HG02763 (cell line): ENCODE data around the gene MOGAT3.

Experiments
- ATAC-seq: cut with Tn5 transposase; IDR thresholded peaks from one replicate; pipeline ENCODE4 v1.9.1; 2021; ENCODE audit warnings: mild to moderate bottlenecking, moderate library complexity; ENCODE audit not compliant: unreplicated experiment

MOGAT3 gene

DNA sequence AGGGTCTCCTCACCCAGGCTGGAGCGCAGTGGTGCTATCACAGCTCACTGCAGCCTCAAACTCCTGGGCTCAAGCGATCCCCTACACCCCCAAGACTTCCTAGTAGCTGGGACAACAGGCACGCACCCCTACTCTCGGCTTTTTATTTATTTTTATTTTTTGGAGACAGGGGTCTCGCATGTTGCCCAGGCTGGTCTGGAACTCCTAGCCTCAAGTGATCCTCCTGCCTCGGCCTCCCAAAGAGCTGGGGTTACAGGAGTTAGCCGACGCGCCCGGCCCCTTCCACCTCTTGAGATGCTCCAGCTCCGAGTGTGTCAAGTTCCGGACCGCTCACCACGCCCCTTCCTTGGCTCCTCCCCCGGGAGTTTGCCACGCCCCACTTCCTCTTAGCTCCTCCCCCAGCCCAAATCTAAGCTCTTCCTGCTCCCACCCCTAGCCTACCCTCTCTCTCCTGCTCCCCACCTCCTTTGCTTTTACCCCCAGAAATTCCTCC, 27.0 kb downstream of the MOGAT3 start:
- ATAC-seq = no peak

DNA sequence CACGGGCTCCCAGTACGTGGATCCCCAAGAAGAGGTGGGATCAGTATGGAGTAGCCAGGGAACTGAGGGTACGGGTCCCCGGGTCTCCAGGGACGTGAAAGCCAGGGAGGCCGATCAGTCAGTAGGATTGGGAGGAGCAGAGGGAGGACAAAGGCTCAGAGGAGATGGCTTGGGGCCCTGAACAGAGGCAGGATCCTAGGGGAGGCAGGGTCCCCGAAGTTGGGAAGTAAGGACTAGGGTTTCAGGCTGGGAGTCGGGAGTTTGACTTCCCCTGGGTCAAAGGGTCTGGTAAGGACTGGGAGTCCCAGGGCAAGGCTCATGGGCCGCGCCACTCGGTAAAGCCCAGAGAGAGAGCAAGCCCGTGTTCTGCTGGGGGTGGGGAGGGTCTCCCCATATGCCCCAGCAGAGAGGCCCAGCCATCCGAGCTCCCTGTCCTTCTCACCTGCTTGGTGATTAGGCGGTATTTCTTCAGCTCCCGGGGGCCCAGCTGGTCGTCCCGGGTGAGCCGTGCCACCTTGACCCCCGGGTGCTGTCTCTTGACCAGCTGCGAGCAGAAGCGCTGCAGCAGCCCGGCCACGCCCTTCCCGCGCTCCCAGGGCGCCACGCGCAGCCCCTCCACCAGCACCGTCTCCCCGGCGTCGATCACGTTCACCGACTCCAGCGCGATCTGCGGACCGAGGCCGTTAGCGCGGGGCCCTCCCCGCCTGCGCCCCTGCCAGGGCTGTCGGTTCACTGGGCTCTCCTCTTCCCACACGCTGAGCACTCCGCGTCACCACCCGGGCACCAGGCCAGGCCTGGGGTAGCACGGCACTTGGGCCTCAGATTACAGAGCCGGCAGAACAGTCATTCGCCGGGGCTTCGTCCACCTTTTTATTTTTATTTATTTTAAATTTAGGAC, 27.7 kb downstream of the MOGAT3 start:
- ATAC-seq = no peak

DNA sequence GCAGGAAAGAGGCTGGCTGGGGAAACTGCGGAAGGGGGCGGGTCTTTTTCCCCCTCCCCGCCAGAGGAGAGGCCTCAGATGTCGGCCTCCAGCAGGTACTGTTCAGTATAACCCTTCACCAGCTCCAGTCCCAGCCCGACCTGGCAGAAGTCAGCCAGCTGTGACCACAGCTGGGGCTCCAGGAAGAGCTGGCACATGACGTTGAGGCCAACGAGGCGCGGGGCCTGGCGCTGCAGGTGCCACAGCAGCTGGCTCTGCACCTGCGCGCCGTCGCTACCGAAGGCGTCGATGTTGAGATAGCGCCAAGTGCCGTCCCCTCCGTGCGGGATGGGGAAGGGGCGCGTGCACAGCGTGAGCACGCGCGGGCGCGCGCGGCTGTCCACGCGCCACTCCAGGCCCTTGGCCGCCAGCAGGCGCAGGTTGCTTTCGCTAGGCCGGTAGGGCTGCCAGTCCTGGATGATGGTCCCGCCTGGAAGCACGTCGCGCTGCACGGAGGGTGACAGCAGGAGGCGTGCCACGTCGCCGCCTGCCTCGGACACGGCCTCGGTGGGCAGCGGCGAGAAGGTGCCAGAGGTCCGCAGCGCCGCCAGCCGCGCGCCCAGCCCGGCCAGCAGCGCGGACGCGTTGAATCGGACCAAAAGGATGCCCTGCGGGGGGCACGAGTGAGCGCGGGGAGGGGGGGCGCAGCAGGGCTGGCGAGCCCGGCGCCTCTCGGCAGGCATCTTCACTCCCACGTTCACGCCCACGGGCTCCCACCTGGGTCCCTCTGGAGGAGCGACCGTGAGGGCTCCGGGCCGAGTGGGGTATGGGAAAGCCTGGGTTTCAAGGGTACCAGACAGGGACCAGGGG, 28.6 kb downstream of the MOGAT3 start:
- no peak for ATAC-seq

DNA sequence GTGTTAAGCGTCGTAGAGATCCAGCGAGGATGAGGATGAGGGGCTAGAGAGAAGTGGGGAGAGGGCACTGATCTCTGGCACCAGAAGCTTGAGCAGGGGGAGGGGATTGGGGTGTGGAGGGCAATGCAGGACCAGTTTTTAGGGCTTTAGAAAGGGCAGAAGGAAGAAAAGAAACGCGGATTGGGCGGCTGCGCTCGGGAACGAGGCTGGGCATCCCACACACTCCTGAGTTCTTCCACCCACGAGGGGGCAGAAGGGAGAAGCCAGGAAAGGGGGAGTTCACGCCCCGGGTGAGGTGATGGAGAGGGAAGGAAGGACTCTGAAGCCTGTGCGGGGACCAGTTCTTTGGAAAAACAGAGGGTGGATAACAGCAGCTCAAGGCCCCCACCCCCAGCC, 29.4 kb downstream of the MOGAT3 start:
- ATAC-seq = no peak

DNA sequence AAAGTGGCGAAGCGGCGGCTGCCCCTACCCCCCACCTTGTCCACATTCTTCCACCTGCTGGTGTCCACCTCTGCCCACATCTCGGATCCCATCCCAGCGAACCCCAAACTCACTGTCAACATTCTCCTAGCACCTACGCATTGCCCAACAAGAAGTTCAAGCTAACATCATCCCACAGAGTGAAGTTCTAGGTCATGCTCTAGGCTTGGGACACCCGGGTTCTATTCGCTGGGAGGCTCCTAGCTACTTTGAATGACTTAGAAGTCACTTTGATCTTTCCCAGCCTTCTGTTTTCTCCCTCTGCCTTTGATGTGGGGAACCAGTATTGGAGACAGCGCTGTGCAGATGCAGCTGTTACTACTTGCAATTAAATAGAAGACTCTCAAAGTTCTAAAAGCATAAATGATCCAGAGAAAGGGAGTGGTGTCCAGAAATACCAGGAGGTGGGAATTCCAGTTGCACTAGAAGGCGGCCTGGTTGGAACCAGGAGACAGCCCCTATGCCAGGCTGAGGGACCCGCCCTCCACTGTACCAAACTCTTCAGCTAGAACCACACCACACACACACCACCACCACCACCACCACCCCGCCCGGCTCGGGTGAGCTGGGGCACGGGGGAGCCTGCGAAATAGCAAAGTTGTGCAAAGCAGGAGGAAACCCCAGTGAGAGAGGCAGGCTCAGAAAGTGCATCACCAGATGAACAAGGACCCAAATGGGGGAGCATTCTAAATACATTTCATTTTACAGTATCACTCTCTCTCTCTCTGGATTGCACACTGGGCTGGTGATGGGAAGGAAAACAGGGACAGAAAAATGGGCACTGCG, 30.0 kb downstream of the MOGAT3 start:
- no peak for ATAC-seq

DNA sequence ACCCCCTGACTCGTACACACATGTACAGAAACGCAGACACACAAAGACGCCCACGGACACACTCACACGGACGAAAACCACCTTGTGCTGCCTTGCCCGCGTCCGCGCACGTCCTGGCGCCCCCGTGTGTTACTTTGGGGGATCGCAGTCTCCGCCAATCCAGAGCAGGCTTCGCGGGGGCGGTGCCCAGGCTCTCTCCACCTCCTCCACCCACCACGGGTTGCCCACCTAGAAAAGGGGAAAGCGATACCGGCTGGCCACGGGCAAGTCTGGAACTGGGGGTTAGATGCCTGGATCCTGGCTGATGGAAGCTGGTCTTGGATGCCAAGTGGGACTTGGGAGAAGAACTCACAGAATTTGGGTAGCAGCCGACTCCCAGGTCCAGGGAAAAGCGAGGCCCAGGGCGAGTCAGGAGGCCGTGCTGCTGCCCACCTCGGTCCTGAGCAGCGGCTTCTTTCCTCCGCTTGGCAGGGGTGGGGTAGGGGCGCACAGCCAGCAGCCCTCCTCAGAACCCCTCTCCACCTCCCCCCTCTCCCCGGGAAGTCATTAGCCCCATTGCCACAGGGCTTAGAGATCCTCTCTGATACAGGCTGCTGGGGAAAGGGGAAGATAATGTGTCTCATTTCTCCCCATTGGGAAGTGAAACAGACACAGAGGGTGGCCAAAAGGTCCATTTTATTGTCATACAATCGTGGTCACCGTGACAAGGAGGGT, 30.8 kb downstream of the MOGAT3 start:
- ATAC-seq = no peak

DNA sequence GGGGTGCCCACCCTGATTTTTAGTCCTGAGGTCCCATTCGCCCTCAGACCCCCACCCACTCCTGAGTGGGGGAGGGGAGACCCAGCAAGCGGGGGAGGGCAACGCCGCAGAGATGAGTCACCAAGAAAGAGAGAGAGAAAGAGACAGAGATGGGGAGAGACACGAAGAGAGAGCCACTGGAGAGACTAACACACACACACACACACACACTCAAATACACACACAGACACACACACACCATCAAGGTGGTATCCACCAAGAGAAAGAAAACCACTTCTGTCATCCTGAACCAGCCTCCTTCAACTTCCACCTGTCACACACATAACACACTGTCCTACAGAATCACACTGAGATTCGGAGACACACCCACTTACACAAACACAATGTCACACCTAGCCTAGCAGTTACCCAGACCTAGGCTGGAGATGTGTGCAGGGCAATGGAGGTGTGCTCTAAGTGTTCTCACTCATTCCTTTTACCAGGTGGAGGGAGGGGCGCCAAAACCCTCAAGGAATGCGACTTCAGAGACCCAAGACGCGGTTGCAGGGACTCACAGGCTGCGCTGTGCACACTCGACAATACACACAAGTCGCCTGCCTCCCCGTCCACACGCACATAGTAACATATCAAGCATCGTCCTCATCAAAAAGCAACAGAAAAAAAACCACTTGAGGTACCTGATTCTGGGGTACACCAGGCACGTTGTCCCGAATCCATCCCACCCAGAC, 31.6 kb downstream of the MOGAT3 start:
- ATAC-seq = no peak

DNA sequence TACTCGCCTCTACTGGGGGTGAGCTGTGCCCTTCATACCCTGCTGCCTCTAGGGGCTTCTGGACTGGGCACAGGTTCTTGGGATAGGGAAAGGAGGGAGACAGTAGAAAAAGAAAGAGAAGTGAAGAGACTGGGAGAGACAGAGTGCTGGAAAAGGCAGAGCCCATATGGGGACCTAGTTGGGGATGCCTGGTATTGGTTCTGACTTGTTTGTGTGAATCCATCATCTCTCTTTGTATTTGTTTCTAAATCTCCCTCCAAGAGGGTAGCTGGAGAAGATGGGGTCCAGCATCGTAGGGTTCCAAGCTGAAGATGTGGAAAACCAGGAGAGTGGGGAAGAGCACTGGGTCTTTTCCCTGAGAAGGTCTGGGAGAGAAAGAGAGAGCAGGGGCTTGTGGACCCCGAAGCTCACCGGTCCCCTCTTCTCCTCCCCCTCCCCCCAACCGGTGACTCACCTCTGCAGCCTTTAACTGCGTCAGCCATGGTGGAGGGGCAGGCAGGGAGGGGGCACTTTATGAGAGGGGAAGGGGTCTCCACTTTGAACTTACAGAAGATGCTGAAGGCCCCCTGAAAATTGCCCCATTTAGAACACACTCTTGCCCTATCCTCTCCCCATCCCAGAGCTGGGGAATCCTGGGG, 32.3 kb downstream of the MOGAT3 start:
- no peak for ATAC-seq

DNA sequence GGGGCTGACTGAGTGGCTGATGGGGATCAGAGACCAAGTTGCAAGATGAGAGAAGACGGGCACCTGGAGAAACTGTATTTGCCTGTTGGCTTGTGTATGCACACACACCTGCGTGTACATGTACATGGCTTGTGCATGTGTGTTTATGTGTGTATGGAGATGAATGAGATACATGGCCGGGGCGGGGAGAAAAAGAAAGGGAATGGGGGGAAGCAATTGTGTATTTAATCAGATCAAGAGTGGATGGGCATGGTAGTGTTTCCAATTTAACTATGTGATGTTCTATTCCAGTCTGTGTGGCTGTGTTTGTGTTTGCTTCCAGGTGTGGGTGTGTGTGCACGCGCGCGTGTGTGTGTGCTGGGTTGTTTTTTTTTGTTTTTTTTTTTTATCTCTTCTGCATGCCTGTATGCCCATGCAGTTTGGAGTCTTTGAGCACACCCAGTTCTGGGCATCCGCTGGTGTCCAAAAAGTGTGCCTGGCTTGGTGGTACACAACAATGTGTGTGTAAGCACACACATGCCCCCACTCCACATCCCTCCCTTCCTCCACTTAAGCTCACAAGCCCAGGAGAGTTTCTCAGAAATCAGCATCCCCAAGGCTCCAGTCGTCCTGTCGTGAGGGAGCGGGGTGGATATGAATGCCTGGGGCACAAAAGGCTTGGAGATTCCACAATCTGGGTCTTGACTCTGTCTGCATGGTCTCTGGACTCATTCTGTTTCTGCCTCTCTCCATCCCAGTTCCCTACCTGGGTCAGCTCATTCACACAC, 33.0 kb downstream of the MOGAT3 start:
- ATAC-seq = no peak

DNA sequence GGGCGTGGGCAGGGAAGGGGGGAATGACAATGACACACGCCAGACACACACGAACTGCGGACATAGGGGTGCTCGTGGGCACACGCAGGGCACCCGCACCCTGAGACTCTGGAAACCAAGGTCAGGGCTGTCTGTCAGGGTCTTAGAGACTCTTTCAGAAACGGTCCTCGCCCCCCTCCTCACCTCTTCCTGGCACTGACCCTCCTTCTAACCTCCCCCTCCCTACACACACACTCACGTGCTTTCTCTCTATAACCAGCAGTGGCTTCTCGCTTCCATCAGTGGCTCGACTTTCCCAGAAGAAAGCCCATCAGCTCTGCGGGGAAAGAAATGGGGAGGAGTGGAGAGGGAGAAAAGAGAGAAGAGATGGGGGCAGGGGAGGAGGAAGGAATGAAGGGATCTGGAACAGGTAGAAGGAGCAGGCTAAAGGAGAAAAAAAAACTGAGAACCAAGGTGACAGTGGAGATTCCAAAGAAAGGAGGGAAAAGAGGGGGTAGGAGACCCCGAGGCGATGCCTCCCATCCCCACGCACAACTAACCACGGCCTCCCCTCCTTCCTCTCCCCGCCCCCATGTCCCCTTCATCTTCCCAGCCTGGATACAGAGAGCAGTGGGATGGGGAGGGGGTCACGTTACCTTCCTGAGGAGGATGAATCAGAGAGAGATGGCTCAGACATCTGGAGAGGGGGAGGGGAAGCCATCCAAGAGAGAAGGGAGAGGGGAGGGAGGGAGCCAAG, 33.8 kb downstream of the MOGAT3 start:
- no peak for ATAC-seq

DNA sequence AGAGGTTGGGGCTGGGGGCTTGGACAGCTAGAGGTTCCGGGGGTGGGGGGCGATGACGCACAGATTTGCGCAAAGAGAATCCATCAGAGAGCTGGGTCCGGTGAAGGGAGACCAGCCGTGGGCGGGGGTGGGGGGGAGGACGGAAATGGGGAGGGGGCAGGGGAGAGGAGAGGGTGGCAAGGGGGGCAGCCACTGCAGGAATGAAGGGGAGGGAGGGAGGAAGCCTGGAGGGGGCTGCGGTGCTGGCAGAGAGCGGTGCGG, 34.3 kb downstream of the MOGAT3 start:
- ATAC-seq = no peak

DNA sequence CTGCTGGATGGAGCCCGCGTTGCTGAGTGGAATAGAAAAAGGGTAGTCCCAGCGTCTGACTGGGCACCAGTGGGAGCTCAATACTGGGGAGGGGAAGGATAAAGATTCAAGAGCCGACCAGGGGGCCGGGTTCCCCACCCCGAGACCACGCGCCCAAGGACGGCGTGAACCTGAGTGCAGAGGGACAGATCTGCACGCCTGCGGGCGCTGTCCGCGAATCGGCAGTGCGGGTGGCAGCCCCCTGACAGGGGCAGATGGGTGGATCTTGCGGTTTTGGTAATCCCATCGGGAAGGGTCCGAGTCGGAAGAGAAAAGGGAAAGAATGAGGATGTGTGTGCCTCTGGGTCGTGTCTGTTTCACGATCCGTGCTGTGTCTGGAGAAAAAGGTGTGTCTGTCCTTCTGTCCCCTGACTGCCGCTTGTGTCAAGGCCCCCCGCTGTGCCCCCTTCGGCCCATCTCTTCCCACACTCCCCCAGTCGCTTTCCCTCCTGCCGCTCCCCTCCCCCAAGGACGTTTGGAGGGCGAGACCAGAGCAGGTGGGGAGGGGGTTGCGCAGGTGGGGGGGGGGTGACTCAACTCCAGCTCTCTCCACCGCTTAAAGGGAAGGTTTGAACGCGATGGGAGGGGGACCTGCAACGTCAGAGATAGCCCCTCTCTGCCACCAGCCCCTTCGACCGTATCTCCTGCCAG, 34.7 kb downstream of the MOGAT3 start:
- no peak for ATAC-seq

DNA sequence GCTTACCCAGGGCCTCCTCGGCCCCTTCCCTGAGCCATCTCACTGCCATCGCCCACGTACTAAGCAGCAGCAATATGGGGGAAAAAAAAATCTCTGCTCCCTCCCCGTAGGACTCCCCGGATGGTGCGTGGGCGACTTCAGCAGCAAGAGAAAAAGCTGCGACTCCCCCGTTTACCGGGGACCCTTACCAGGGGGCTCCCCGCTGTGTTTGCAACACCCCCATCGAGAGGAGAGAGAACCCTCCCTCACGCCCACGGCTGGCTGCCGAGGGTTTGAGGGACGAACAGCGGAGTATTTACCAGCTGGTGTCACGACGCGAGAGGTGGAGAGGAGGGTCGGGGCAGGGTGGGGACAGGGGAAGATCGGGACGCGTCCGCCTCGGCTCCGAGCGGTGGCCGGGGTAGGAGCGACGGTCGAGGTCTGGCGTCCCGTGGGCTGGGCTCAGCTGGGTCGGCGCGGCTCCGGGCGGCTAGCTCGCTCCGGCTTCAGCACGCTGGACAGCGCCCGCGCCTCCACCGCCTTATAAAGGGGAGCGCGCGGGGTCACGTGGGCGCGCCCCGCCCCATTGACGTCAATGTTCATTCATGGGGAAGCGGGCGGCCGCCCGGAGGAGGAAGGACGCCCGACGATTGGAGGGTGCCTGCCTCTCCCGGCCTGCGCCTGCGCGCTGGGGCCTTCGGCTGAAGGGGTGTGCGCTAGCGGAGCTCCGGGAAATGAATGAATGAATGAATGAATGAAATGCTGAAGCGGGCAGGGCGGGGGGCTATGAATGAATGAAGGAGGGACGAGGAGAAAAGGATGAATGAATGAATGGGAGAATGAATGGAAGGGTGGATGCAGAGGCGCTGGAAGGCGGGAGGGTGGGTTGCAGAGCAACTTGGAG, 35.5 kb downstream of the MOGAT3 start, which contains the start of gene VGF:
TSS of gene VGF (minus strand) at position 495 of the 883 bp plus-strand sequence. CDS start 726 bp downstream, outside the sequence.
- peak; percentile 66 for ATAC-seq

DNA sequence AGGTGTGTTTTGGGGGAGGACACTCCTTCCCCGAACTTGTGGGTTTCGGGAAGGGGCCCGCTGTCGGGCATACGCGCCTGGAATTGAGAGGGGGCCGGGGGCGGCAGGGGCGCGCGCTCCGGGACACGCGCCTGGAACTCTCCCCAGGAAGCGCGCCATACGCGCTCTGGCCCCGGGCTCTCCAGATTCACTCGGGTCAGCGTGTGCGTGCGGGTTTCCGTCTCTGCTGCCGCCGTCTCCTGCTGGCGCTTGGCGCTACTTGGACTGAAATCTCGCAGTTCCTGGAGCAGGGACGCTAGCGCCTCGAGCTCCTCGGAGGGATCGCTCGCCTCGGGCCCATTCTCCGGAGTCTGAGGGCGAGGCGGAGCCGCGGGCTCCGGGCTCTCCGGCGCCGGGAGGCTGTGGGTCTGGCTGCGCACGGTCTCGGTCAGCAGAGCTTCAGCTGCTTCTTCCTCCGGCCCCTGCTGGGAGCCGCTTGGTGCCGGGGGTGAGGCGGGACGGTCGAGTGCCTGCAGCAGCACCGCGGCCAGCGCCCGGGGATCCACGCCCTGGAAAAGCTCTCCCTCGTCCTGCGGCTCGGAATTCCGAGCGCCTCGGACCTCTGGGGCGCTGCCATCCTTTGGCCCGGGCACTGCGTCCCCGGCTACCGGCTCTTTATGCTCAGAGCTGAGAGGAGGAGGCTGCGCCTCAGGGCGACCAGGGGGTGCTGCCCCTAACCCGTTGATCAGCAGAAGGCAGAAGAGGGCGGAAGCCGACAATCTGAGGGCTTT, 36.6 kb downstream of the MOGAT3 start:
- ATAC-seq = no peak

DNA sequence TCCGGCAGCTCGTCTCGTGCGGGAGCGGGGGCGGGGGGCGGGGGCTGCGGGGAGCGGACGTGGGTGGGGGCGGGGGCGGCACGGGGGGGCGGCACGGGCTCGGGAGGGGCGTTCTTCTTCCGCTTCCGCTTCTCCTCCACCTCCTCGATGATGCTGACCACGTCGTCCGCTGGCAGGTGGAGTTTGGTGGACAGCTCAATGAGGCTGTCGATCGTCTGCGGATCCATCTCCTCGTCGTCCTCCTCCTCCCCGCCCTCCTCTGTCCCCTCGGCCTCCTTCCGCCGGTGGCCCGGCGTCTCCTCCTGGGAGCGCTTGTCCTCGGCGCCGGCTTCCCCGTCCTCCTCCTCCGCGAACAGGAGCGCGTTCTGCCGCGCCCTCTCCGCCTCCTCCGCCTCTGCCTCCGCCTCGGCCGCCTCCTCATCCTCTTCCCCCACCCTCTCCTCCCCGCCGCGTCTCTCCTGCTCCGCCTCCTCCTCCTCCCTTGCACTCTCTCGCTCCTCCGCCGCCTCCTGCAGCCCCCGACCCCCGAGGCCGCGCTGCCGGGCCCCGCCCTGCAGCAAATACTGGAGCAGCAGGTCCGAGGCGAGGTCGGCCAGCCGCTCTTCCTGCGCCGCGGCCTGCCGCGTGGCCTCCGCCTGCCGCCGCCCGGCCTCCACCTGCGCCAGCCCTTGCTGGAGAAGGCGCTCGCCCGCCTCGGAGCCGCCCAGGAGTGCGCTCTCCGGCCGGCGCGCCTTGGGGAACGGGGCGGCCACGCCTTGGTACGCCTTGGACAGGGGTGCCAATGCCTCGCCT, 37.4 kb downstream of the MOGAT3 start:
- no peak for ATAC-seq
